Trophoblast cell (in vitro differentiated cells and primary cell): Measurements from ENCODE around the gene ASB11.
"Not testable (repeated sequence)": the region's sequence is repeated elsewhere in the genome, so short reads cannot be mapped to it uniquely, and the experiment has no call there.

Experiments
- DNase-seq, 2 donors: peaks; one replicate each; pipeline ENCODE4 v3.0.0-alpha.2; 2016
- H2AFZ ChIP-seq: 2 replicates; pipeline ENCODE4 v1.6.1; 2013; ENCODE audit warnings: low read length, moderate library complexity, mild to moderate bottlenecking; ENCODE audit not compliant: insufficient read depth, poor library complexity
- H2AK5ac ChIP-seq: 2 replicates; pipeline ENCODE4 v1.6.1; 2013; ENCODE audit warnings: mild to moderate bottlenecking, low read length
- H2BK120ac ChIP-seq: 2 replicates; pipeline ENCODE4 v1.6.1; 2013; ENCODE audit warnings: low read length, mild to moderate bottlenecking, moderate library complexity; ENCODE audit not compliant: insufficient read depth, poor library complexity
- H2BK12ac ChIP-seq: 2 replicates; pipeline ENCODE4 v1.6.1; 2013; ENCODE audit warnings: mild to moderate bottlenecking, low read length, moderate library complexity
- H2BK5ac ChIP-seq: 2 replicates; pipeline ENCODE4 v1.6.1; 2013; ENCODE audit warnings: low read length, low read depth, moderate library complexity, mild to moderate bottlenecking; ENCODE audit not compliant: poor library complexity
- H3K14ac ChIP-seq: 2 replicates; pipeline ENCODE4 v1.6.1; 2013; ENCODE audit warnings: mild to moderate bottlenecking, low read length
- H3K18ac ChIP-seq: 2 replicates; pipeline ENCODE4 v1.6.1; 2013; ENCODE audit warnings: mild to moderate bottlenecking, low read length
- H3K23ac ChIP-seq: 2 replicates; pipeline ENCODE4 v1.6.1; 2013; ENCODE audit warnings: low read length
- H3K27ac ChIP-seq: 2 replicates; pipeline ENCODE4 v1.5.1; 2013; ENCODE audit warnings: low read depth, mild to moderate bottlenecking, inconsistent platforms, low read length, moderate library complexity
- H3K27me3 ChIP-seq: 2 replicates; pipeline ENCODE4 v1.6.1; 2013; ENCODE audit warnings: inconsistent platforms, mild to moderate bottlenecking, low read length, moderate library complexity; ENCODE audit not compliant: insufficient read depth
- H3K36me3 ChIP-seq, 2 experiments: 1 replicate in 1 of 2; 2 replicates in 1 of 2; pipeline ENCODE4 v1.6.1; 2013; ENCODE audit warnings: low read length in 2 of 2, mild to moderate bottlenecking in 2 of 2, moderate library complexity in 1 of 2; ENCODE audit not compliant: insufficient read depth in 2 of 2, control insufficient read depth in 1 of 2
- H3K4ac ChIP-seq: 2 replicates; pipeline ENCODE4 v1.6.1; 2013; ENCODE audit warnings: low read depth, mild to moderate bottlenecking, low read length, moderate library complexity
- H3K4me1 ChIP-seq, 2 experiments: 1 replicate in 1 of 2; 2 replicates in 1 of 2; pipeline ENCODE4 v1.6.1; 2013; ENCODE audit warnings: low read length in 2 of 2, mild to moderate bottlenecking in 2 of 2, moderate library complexity in 1 of 2; ENCODE audit not compliant: insufficient read depth in 2 of 2, control insufficient read depth in 1 of 2
- H3K4me2 ChIP-seq: 2 replicates; pipeline ENCODE4 v1.6.1; 2013; ENCODE audit warnings: inconsistent platforms, mild to moderate bottlenecking, low read length, moderate library complexity
- H3K4me3 ChIP-seq: 2 replicates; pipeline ENCODE4 v1.5.1; 2013; ENCODE audit warnings: mild to moderate bottlenecking, low read depth, low read length, inconsistent platforms
- H3K79me1 ChIP-seq: one replicate; pipeline ENCODE4 v1.6.1; 2013; ENCODE audit warnings: low read length
- H3K79me2 ChIP-seq: 2 replicates; pipeline ENCODE4 v1.6.1; 2013; ENCODE audit warnings: low read length, mild to moderate bottlenecking; ENCODE audit not compliant: control insufficient read depth, insufficient read depth, poor library complexity
- H3K9ac ChIP-seq: 2 replicates; pipeline ENCODE4 v1.6.1; 2013; ENCODE audit warnings: mild to moderate bottlenecking, low read length
- H3K9me3 ChIP-seq: 2 replicates; pipeline ENCODE4 v1.6.1; 2013; ENCODE audit warnings: low read depth, mild to moderate bottlenecking, control low read depth, inconsistent platforms, low read length; ENCODE audit not compliant: insufficient read depth
- H4K12ac ChIP-seq: 2 replicates; pipeline ENCODE4 v1.6.1; 2013; ENCODE audit warnings: low read depth, mild to moderate bottlenecking, low read length, moderate library complexity
- H4K8ac ChIP-seq: 2 replicates; pipeline ENCODE4 v1.6.1; 2013; ENCODE audit warnings: low read depth, mild to moderate bottlenecking, low read length, moderate library complexity
- H4K91ac ChIP-seq: one replicate; pipeline ENCODE4 v1.6.1; 2013; ENCODE audit warnings: low read depth, mild to moderate bottlenecking, low read length, moderate library complexity
- WGBS: extraction: QIAGEN DNeasy Blood & Tissue Kit; methylation state at CpG from one replicate; pipeline ENCODE4 v1.1.7; 2013; ENCODE audit warnings: missing lambda C conversion rate; ENCODE audit not compliant: insufficient read length, insufficient coverage; ENCODE audit errors: extremely low coverage; 5-methylcytosine and 5-hydroxymethylcytosine counted together

The ASB11 gene

DNA sequence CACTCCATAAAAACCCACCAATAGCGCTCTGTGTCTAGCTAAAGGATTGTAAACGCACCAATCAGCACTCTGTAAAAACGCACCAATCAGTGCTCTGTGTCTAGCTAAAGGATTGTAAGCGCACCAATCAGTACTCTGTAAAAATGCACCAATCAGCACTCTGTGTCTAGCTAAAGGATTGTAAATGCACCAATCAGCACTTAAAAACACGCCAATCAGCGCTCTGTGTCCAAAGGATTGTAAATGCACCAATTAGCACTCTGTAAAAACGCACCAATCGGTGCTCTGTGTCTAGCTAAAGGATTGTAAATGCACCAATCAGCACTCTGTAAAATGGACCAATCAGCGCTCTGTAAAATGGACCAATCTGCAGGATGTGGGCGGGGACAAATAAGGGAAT, 42.2 kb downstream of the ASB11 start:
- H3K18ac ChIP-seq, H4K8ac ChIP-seq, H3K9ac ChIP-seq, H2BK12ac ChIP-seq, H4K12ac ChIP-seq, DNase-seq, H2BK120ac ChIP-seq, H3K4me1 ChIP-seq, H3K27ac ChIP-seq, H3K9me3 ChIP-seq, H3K23ac ChIP-seq, H2AK5ac ChIP-seq, H3K36me3 ChIP-seq, H3K27me3 ChIP-seq, H3K14ac ChIP-seq, H2AFZ ChIP-seq, H2BK5ac ChIP-seq, H4K91ac ChIP-seq, H3K79me1 ChIP-seq, H3K4ac ChIP-seq, H3K79me2 ChIP-seq, H3K4me3 ChIP-seq, H3K4me2 ChIP-seq: not testable (repeated sequence)
- WGBS, result no CpG with 5 or more reads among the region's 10 CpGs

DNA sequence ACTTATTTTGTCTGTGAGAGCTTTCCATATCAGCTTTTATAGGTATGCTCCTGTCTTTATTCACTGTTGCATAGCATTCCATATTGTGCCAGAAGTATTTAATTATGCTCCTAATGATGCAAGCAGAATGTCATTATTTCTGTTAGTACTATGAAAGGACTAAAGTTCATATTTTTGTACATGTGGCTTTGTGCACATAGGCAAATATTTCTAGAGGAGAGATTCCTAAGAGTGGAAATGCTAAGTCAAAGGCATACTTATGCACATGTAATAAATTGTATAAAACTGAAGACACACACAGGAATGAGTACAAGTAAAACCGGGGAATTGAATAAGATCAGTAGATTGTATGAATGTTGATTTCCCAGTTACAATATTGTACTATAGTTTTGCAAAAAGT, 43.7 kb downstream of the ASB11 start:
- Histone ChIP-seq H2BK120ac (no peak overlapping the region), H4K12ac (no peak overlapping the region), H3K27me3 (no peaks in the 10 kb centered on the region), H3K23ac (no peak overlapping the region), H4K8ac (no peak overlapping the region), H3K4me1 (peaks cover 0 to 7% of the 10 kb centered on the region in 2 experiments), H2AFZ (no peak overlapping the region), H3K36me3 (no peaks in the 10 kb centered on the region), H2AK5ac (no peak overlapping the region), H2BK5ac (no peak overlapping the region), H3K9me3 (no peaks in the 10 kb centered on the region), H3K9ac (no peak overlapping the region), H3K14ac (no peak overlapping the region), H2BK12ac (no peak overlapping the region), H3K18ac (no peak overlapping the region), H4K91ac (no peak overlapping the region), H3K4me2 (no peak overlapping the region), H3K4ac (no peak overlapping the region), H3K79me2 (no peaks in the 10 kb centered on the region), H3K27ac (no peak overlapping the region), H3K4me3 (no peak overlapping the region), H3K79me1 (no peaks in the 10 kb centered on the region)
- DNase-seq, result no peak
- no CpG with 5 or more reads among the region's 1 CpG for WGBS

DNA sequence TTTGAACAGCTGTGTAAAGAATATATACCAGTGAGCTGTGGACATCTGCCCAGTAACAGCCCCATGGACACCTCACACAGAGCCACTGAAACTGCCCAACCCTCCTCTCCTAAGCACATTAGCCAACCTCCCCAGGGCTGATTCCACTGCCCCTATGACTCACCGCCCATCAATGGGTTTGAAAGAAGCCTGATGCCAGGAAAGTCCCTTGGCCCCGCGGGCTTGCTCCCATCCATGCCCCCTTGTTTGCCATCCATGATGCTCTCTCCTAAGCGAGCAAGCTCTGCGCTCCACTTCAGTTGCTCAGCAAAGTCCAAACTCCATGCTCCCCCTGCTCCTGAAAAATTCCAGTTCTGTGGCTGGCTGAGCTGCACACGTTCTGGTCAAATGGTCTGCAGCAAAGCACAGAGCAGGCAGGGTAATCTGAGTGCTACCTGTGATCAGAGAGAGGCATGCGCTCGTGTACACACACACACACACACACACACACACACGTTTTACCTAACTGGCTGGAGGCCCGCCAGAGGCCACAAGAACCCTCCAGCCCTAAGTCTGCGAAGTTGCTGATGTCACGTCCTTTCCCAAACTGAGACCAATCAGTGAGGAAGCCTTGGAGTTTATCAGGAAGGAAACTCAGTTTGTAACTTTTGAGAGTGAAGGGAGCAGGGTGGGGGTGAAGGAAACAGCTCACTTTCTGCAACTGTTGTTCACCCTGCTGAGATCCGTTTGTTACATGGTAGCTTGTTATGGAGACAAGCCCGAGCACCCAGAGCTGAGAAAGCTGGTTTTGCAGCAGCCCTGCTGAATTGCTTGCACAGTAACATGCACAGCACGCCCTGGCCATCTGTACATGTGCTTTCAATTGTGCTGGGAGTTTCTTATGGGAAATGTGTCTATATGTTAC, 45.6 kb downstream of the ASB11 start, which contains the start of gene ASB9:
Gene ASB9, minus strand, starts transcription at position 466 of the 904 bp plus-strand sequence. Its CDS starts 209 bp downstream, at position 257.
- H3K4ac ChIP-seq, result no peak within 1 kb of the TSS
- H2BK120ac ChIP-seq, result no peak within 1 kb of the TSS
- H3K27ac ChIP-seq, result no peak within 1 kb of the TSS
- peak; percentile 56 to 57 for DNase-seq
- no peaks in the 10 kb centered on the region for H3K9me3 ChIP-seq
- peaks cover 0 to 7% of the 10 kb centered on the region in 2 experiments for H3K4me1 ChIP-seq
- no peak within 1 kb of the TSS for H4K12ac ChIP-seq
- no peak within 1 kb of the TSS for H2BK12ac ChIP-seq
- no peak within 1 kb of the TSS for H2AFZ ChIP-seq
- H3K23ac ChIP-seq, result no peak within 1 kb of the TSS
- H3K18ac ChIP-seq, result no peak within 1 kb of the TSS
- H2BK5ac ChIP-seq, result no peak within 1 kb of the TSS
- no peaks in the 10 kb centered on the region for H3K27me3 ChIP-seq
- H3K9ac ChIP-seq, result no peak within 1 kb of the TSS
- H2AK5ac ChIP-seq, result no peak within 1 kb of the TSS
- H4K91ac ChIP-seq, result no peak within 1 kb of the TSS
- peak within 1 kb of the TSS; percentile 70 for H4K8ac ChIP-seq
- H3K4me2 ChIP-seq, result no peak within 1 kb of the TSS
- H3K79me1 ChIP-seq, result no peaks in the 10 kb centered on the region
- WGBS, result no CpG with 5 or more reads among the region's 15 CpGs
- no peak within 1 kb of the TSS for H3K14ac ChIP-seq
- H3K4me3 ChIP-seq, result no peak within 1 kb of the TSS
- H3K79me2 ChIP-seq, result no peaks in the 10 kb centered on the region
- H3K36me3 ChIP-seq, result no peaks in the 10 kb centered on the region

GRCh38 chrX:15269120-15269519, 46.3 kb downstream of the ASB11 start:
- H4K91ac ChIP-seq, result no peak overlapping the region
- H3K14ac ChIP-seq, result no peak overlapping the region
- no peak overlapping the region for H4K12ac ChIP-seq
- no peak overlapping the region for H2BK120ac ChIP-seq
- DNase-seq, result no peak
- H3K79me2 ChIP-seq, result no peaks in the 10 kb centered on the region
- H2AFZ ChIP-seq, result no peak overlapping the region
- no peak overlapping the region for H3K4ac ChIP-seq
- no peak overlapping the region for H3K4me3 ChIP-seq
- H3K27ac ChIP-seq, result no peak overlapping the region
- H3K36me3 ChIP-seq, result no peaks in the 10 kb centered on the region
- H4K8ac ChIP-seq, result no peak overlapping the region
- H2BK12ac ChIP-seq, result no peak overlapping the region
- H2AK5ac ChIP-seq, result no peak overlapping the region
- no peak overlapping the region for H3K9ac ChIP-seq
- H3K4me2 ChIP-seq, result no peak overlapping the region
- H3K79me1 ChIP-seq, result no peaks in the 10 kb centered on the region
- WGBS, result no CpG with 5 or more reads among the region's 1 CpG
- no peak overlapping the region for H3K23ac ChIP-seq
- no peaks in the 10 kb centered on the region for H3K27me3 ChIP-seq
- no peaks in the 10 kb centered on the region for H3K9me3 ChIP-seq
- H2BK5ac ChIP-seq, result no peak overlapping the region
- H3K18ac ChIP-seq, result no peak overlapping the region
- H3K4me1 ChIP-seq, result peaks cover 0 to 7% of the 10 kb centered on the region in 2 experiments
